ENCODE results near the gene MET.
A peak's percentile ranks its signal among the peaks of the same experiment; 100 is the strongest.

MET gene

DNA sequence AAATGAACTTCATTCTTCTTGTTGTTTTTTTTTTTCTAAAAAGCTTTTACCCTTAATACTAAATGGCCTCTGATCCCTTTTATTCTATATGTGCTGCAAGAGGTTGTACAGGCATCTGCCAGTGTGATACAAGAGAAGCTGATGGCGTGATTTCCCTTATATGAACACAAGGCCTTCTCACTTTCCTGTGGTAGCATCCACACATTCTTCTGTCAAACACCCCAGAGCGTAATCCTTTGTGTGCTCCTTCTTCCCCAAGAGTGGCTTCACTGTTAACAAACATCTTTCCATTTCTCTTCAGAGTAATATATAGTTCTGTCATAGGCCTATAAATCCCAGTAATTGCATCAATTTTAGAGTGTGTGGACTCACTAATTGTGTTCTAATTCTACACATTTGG lies 104.0 kb downstream of the MET start:
- no peak overlapping the region for H3K4me3 ChIP-seq (ENCODE audit: low read depth, low read length)
- H3K9me3 ChIP-seq (ENCODE audit: control insufficient read depth, insufficient read depth, low read length): no peaks in the 10 kb centered on the region
- peaks cover 1% of the 10 kb centered on the region for H3K4me1 ChIP-seq (ENCODE audit: control insufficient read depth, insufficient read depth, low read length)
- H3K27me3 ChIP-seq (ENCODE audit: control insufficient read depth, insufficient read depth, low read length): peaks cover 40% of the 10 kb centered on the region
- H3K27ac ChIP-seq (ENCODE audit: low read depth, low read length): no peak overlapping the region
- no peak overlapping the region for H3K9ac ChIP-seq (ENCODE audit: low read depth, low read length)
- H3K36me3 ChIP-seq (ENCODE audit: control insufficient read depth, insufficient read depth, low read length): no peaks in the 10 kb centered on the region

DNA sequence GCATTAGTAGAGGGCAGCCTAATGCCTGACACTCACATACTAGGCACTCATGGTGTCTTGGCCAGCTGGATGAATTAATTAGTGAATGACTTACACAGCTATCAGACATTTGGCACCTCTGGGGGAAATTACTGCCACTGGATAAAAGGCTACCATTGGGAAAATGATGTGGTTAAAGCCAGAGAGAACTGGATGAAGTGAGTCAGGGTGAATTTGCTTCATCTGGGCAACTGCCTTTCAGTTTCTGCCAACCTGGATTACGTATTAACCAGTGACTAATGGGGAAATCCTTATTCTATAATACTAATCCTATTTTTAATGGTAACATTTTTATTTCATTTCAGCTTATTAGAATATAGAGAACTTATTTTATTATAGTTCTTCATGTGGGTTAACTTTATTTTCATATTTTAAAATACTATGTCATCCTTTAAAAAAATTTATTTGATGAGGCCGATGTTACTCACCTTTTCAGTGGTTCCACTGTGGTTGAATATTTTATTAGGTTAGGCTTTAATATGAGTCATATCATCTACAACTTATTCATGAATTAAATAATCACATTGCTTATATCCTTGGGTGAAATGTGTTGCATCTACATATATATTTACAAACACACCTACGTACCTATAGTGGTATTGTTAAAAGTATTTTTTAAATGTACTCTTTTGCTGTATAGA lies 104.8 kb downstream of the MET start:
- H3K4me1 ChIP-seq (ENCODE audit: control insufficient read depth, insufficient read depth, low read length): peaks cover 7% of the 10 kb centered on the region
- no peaks in the 10 kb centered on the region for H3K36me3 ChIP-seq (ENCODE audit: control insufficient read depth, insufficient read depth, low read length)
- H3K27ac ChIP-seq (ENCODE audit: low read depth, low read length): no peak overlapping the region
- peaks cover 33% of the 10 kb centered on the region for H3K27me3 ChIP-seq (ENCODE audit: control insufficient read depth, insufficient read depth, low read length)
- H3K9me3 ChIP-seq (ENCODE audit: control insufficient read depth, insufficient read depth, low read length): no peaks in the 10 kb centered on the region
- no peak overlapping the region for H3K9ac ChIP-seq (ENCODE audit: low read depth, low read length)
- no peak overlapping the region for H3K4me3 ChIP-seq (ENCODE audit: low read depth, low read length)

GRCh38 chr7:116777651-116778281 lies 105.8 kb downstream of the MET start:
- Histone ChIP-seq H3K9ac (ENCODE audit: low read depth, low read length) (no peak overlapping the region), H3K36me3 (ENCODE audit: control insufficient read depth, insufficient read depth, low read length) (no peaks in the 10 kb centered on the region), H3K9me3 (ENCODE audit: control insufficient read depth, insufficient read depth, low read length) (no peaks in the 10 kb centered on the region), H3K4me3 (ENCODE audit: low read depth, low read length) (no peak overlapping the region), H3K27ac (ENCODE audit: low read depth, low read length) (no peak overlapping the region), H3K27me3 (ENCODE audit: control insufficient read depth, insufficient read depth, low read length) (peaks cover 23% of the 10 kb centered on the region), H3K4me1 (ENCODE audit: control insufficient read depth, insufficient read depth, low read length) (peaks cover 17% of the 10 kb centered on the region)

DNA sequence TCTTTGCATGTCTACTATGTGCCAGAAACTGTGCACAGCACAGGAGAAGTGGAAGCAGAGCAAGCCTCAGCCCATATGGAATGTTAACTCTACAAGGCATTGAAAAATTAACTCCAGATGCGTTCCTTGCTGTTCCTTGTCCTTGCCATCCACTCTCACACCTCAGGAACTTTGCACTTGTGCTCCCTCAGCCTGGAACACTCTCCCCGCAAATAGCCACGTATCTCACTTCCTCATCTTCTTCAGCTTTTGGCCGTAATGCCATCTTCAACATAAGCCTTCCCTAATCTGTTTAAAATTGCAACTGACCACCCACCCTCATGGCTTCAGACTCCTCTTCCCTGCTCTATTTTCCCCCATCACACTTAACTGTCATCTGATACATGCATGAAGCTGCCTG lies 107.2 kb downstream of the MET start:
- Histone ChIP-seq H3K4me3 (ENCODE audit: low read depth, low read length) (no peak overlapping the region), H3K27ac (ENCODE audit: low read depth, low read length) (no peak overlapping the region), H3K9ac (ENCODE audit: low read depth, low read length) (no peak overlapping the region), H3K4me1 (ENCODE audit: control insufficient read depth, insufficient read depth, low read length) (peaks cover 27% of the 10 kb centered on the region), H3K36me3 (ENCODE audit: control insufficient read depth, insufficient read depth, low read length) (no peaks in the 10 kb centered on the region), H3K27me3 (ENCODE audit: control insufficient read depth, insufficient read depth, low read length) (peaks cover 9% of the 10 kb centered on the region), H3K9me3 (ENCODE audit: control insufficient read depth, insufficient read depth, low read length) (no peaks in the 10 kb centered on the region)

DNA sequence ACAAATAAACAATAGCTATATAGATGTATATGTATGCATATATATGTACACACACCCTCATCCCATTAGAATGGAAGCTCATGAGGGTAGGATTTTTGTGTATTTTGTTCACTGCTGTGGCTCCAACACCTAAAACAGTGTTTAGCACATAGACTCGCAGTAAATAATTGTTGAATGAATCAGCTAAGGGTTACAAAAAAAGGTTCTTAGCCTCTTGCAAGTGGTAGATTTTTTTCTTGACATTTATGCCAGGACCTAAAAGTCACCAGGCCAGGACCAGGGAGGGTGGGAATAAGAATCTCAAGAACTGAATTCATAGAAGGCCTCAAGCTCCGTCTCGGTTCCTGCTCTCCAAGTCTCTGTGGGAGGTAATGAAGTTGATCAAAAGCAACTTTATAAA lies 107.9 kb downstream of the MET start:
- Histone ChIP-seq H3K27ac (ENCODE audit: low read depth, low read length) (no peak overlapping the region), H3K4me3 (ENCODE audit: low read depth, low read length) (no peak overlapping the region), H3K27me3 (ENCODE audit: control insufficient read depth, insufficient read depth, low read length) (peaks cover 2% of the 10 kb centered on the region; the same call in 1 of the 2 replicates), H3K9me3 (ENCODE audit: control insufficient read depth, insufficient read depth, low read length) (no peaks in the 10 kb centered on the region), H3K9ac (ENCODE audit: low read depth, low read length) (no peak overlapping the region), H3K4me1 (ENCODE audit: control insufficient read depth, insufficient read depth, low read length) (peaks cover 27% of the 10 kb centered on the region), H3K36me3 (ENCODE audit: control insufficient read depth, insufficient read depth, low read length) (no peaks in the 10 kb centered on the region)

- H3K9me3 ChIP-seq (ENCODE audit: control insufficient read depth, insufficient read depth, low read length): no peaks in the 10 kb centered on the region
- peaks cover 27% of the 10 kb centered on the region for H3K4me1 ChIP-seq (ENCODE audit: control insufficient read depth, insufficient read depth, low read length)
- H3K9ac ChIP-seq (ENCODE audit: low read depth, low read length): no peak overlapping the region
- no peaks in the 10 kb centered on the region for H3K36me3 ChIP-seq (ENCODE audit: control insufficient read depth, insufficient read depth, low read length)
- H3K4me3 ChIP-seq (ENCODE audit: low read depth, low read length): no peak overlapping the region
- H3K27me3 ChIP-seq (ENCODE audit: control insufficient read depth, insufficient read depth, low read length): no peaks in the 10 kb centered on the region
- H3K27ac ChIP-seq (ENCODE audit: low read depth, low read length): peak overlapping the region; percentile 4
These were observed 108.5 kb downstream of the MET start for GRCh38 chr7:116780521-116780920.

DNA sequence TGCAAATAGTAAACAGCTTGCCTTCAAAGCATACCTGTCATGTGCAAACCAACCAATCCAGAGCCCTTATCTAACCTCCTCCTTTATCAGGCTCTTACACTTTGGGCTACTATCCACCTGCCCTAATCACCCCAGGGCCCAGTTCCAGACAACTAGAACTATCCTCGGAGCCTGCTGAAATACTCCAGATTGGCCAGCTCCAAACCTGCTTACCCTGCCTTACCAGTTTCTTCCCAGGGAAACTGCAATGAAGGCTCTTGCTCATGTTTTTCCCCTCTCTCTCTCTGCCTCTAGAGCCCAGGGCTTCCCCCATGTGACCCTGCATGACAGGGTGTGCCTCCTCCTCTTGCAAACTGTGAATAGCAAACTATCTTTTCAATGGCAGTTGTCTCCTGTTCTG lies 109.0 kb downstream of the MET start:
- Histone ChIP-seq H3K27me3 (ENCODE audit: control insufficient read depth, insufficient read depth, low read length) (no peaks in the 10 kb centered on the region), H3K9me3 (ENCODE audit: control insufficient read depth, insufficient read depth, low read length) (no peaks in the 10 kb centered on the region), H3K36me3 (ENCODE audit: control insufficient read depth, insufficient read depth, low read length) (no peaks in the 10 kb centered on the region), H3K9ac (ENCODE audit: low read depth, low read length) (no peak overlapping the region), H3K4me3 (ENCODE audit: low read depth, low read length) (no peak overlapping the region), H3K27ac (ENCODE audit: low read depth, low read length) (peak overlapping the region; percentile 24), H3K4me1 (ENCODE audit: control insufficient read depth, insufficient read depth, low read length) (peaks cover 27% of the 10 kb centered on the region)

DNA sequence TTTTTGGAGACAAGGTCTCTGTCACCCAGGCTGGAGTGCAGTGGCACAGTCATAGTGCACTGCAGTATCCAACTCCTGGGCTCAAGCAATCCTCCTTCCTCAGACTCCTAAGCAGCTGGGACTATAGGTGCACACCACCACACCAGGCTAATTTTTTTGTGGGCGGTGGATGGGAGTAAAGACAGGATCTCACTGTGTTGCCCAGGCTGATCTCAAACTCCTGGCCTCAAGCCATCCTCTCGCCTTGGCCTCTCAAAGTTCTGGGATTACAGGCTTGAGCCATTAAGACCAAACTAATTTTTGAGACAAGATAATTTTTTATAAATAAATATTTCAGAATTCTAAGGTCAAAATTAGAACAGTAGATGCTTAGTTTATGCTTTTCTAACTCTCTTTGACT lies 109.6 kb downstream of the MET start:
- H3K9ac ChIP-seq (ENCODE audit: low read depth, low read length): no peak overlapping the region
- no peaks in the 10 kb centered on the region for H3K9me3 ChIP-seq (ENCODE audit: control insufficient read depth, insufficient read depth, low read length)
- H3K4me3 ChIP-seq (ENCODE audit: low read depth, low read length): no peak overlapping the region
- peak overlapping the region; percentile 70 for H3K27ac ChIP-seq (ENCODE audit: low read depth, low read length)
- peaks cover 27% of the 10 kb centered on the region for H3K4me1 ChIP-seq (ENCODE audit: control insufficient read depth, insufficient read depth, low read length)
- H3K36me3 ChIP-seq (ENCODE audit: control insufficient read depth, insufficient read depth, low read length): no peaks in the 10 kb centered on the region
- H3K27me3 ChIP-seq (ENCODE audit: control insufficient read depth, insufficient read depth, low read length): no peaks in the 10 kb centered on the region

- H3K9me3 ChIP-seq (ENCODE audit: control insufficient read depth, insufficient read depth, low read length): no peaks in the 10 kb centered on the region
- peak overlapping the region; percentile 70 for H3K27ac ChIP-seq (ENCODE audit: low read depth, low read length)
- H3K36me3 ChIP-seq (ENCODE audit: control insufficient read depth, insufficient read depth, low read length): no peaks in the 10 kb centered on the region
- H3K4me3 ChIP-seq (ENCODE audit: low read depth, low read length): no peak overlapping the region
- no peaks in the 10 kb centered on the region for H3K27me3 ChIP-seq (ENCODE audit: control insufficient read depth, insufficient read depth, low read length)
- H3K9ac ChIP-seq (ENCODE audit: low read depth, low read length): no peak overlapping the region
- peaks cover 27% of the 10 kb centered on the region for H3K4me1 ChIP-seq (ENCODE audit: control insufficient read depth, insufficient read depth, low read length)
These were observed 110.2 kb downstream of the MET start for GRCh38 chr7:116782177-116782711.

DNA sequence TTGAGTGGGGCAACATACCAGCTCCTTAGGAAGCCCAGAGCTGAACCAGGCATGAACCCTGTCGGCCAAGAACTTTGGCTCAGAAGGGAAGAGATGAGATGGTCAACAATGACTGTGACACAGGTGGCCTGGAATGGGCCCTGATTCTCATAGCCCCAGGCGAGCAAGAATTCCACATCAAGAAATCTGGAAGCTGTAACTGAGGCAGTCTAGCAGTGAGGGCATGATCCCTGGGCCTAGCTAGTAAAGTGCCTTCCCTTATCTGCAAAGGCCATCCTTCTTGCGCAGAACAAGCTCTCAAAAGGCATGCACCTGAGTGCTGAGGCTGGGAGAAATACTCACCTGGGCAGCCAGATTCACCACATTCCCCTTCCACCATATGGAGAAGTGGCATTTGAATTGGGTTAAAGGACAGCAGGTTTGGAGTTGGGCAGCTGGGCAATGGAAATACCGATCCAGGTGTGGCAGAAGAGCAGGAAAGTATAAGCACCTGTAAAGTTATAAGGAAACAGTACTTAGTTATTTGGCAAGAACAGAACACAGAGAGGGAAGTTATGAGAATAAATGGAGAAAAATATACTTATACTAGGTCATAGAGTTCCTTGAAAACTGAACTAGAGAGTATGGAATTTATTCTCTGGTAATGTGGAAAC lies 111.8 kb downstream of the MET start:
- H3K27ac ChIP-seq (ENCODE audit: low read depth, low read length): no peak overlapping the region

GRCh38 chr7:116784647-116785046 lies 112.7 kb downstream of the MET start:
- no peak overlapping the region for H3K4me3 ChIP-seq (ENCODE audit: low read depth, low read length)
- no peaks in the 10 kb centered on the region for H3K9me3 ChIP-seq (ENCODE audit: control insufficient read depth, insufficient read depth, low read length)
- H3K27me3 ChIP-seq (ENCODE audit: control insufficient read depth, insufficient read depth, low read length): no peaks in the 10 kb centered on the region
- no peak overlapping the region for H3K9ac ChIP-seq (ENCODE audit: low read depth, low read length)
- no peak overlapping the region for H3K27ac ChIP-seq (ENCODE audit: low read depth, low read length)
- H3K4me1 ChIP-seq (ENCODE audit: control insufficient read depth, insufficient read depth, low read length): peaks cover 27% of the 10 kb centered on the region
- no peaks in the 10 kb centered on the region for H3K36me3 ChIP-seq (ENCODE audit: control insufficient read depth, insufficient read depth, low read length)

More for the DNA sequence above, 111.8 kb downstream of the MET start:
- Histone ChIP-seq H3K27me3 (ENCODE audit: control insufficient read depth, insufficient read depth, low read length) (no peaks in the 10 kb centered on the region), H3K4me1 (ENCODE audit: control insufficient read depth, insufficient read depth, low read length) (peaks cover 27% of the 10 kb centered on the region), H3K4me3 (ENCODE audit: low read depth, low read length) (no peak overlapping the region), H3K9ac (ENCODE audit: low read depth, low read length) (no peak overlapping the region), H3K36me3 (ENCODE audit: control insufficient read depth, insufficient read depth, low read length) (no peaks in the 10 kb centered on the region), H3K9me3 (ENCODE audit: control insufficient read depth, insufficient read depth, low read length) (no peaks in the 10 kb centered on the region)
